Type B pancreatic cell (in vitro differentiated cells): ENCODE data around the gene MYH7. TPM values are rescaled to one million over a fixed set of nuclear protein-coding genes. Genes with fewer than 3 reads are reported as not detected.

Source experiments
- DNase-seq: peaks from one replicate; pipeline ENCODE4 v3.0.0; 2021; ENCODE audit warnings: mixed read lengths; ENCODE audit not compliant: unreplicated experiment; ENCODE audit errors: extremely low spot score
- H3K27ac Mint-ChIP-seq: 2 replicates; pipeline ENCODE4 v1.8.0; 2021; ENCODE audit warnings: mild to moderate bottlenecking, mixed read lengths
- H3K27me3 Mint-ChIP-seq: 2 replicates; pipeline ENCODE4 v1.8.0; 2021; ENCODE audit warnings: mixed read lengths
- H3K36me3 Mint-ChIP-seq: 2 replicates; pipeline ENCODE4 v1.8.0; 2021; ENCODE audit warnings: mixed read lengths
- H3K4me1 Mint-ChIP-seq: one replicate; pipeline ENCODE4 v1.8.0; 2021; ENCODE audit warnings: mixed read lengths; ENCODE audit not compliant: unreplicated experiment
- H3K4me3 Mint-ChIP-seq: 2 replicates; pipeline ENCODE4 v1.8.0; 2021; ENCODE audit warnings: mild to moderate bottlenecking, mixed read lengths
- H3K9me3 Mint-ChIP-seq: 2 replicates; pipeline ENCODE4 v1.8.0; 2021; ENCODE audit warnings: mixed read lengths
- total RNA-seq: library from RNA; stranded (reverse); gene quantifications from 2 replicates; pipeline ENCODE4 v1.2.1, GENCODE V29; 2021; ENCODE audit warnings: low replicate concordance
- TF ChIP-seq, protein P1 (sequence below): fragments of 200-600 bp; sonication (generic); conservative IDR thresholded peaks from 2 replicates; pipeline ENCODE4 v1.5.0; 2021; ENCODE audit warnings: antibody characterized with exemption, mild to moderate bottlenecking

Gene MYH7
- total RNA-seq, 1 donor from 2014 or later = 0.14 TPM

DNA sequence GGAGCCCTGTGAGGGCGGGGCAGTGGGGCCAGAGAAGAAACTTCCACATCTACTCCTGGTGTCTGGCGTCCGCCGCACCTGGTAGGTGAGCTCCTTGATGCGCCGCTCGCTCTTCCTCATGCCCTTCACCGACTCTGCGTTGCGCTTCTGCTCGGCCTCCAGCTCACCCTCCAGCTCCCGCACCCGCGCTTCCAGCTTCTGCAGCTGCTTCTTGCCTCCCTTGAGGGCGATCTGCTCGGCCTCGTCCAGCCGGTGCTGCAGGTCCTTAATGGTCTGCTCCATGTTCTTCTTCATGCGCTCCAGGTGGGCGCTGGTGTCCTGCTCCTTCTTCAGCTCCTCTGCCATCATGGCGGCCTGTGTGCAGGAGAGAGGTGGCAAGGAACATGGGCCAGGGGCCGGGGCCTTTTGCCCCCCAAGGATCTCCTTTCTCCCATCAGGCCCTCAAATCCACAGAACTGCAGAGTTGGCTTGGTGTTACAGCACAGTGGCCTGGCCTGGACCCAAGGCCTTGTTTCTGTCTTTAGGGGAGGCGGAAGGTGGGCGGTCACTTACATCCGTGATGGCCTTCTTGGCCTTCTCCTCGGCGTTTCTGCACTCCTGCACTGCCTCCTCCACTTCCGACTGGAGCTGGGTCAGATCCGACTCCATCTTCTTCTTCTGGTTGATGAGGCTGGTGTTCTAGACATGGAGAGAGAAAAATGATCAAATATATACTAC is 50.9 kb downstream of the MYH7 start:
- no peak for DNase-seq
- Mint-ChIP-seq H3K4me1 (peaks cover 7% of the 10 kb centered on the region), H3K4me3 (no peak overlapping the region), H3K9me3 (no peaks in the 10 kb centered on the region), H3K36me3 (no peaks in the 10 kb centered on the region), H3K27ac (no peak overlapping the region), H3K27me3 (peaks cover 24% of the 10 kb centered on the region)
- TF ChIP-seq, protein P1, sequence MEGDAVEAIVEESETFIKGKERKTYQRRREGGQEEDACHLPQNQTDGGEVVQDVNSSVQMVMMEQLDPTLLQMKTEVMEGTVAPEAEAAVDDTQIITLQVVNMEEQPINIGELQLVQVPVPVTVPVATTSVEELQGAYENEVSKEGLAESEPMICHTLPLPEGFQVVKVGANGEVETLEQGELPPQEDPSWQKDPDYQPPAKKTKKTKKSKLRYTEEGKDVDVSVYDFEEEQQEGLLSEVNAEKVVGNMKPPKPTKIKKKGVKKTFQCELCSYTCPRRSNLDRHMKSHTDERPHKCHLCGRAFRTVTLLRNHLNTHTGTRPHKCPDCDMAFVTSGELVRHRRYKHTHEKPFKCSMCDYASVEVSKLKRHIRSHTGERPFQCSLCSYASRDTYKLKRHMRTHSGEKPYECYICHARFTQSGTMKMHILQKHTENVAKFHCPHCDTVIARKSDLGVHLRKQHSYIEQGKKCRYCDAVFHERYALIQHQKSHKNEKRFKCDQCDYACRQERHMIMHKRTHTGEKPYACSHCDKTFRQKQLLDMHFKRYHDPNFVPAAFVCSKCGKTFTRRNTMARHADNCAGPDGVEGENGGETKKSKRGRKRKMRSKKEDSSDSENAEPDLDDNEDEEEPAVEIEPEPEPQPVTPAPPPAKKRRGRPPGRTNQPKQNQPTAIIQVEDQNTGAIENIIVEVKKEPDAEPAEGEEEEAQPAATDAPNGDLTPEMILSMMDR = no peak

DNA sequence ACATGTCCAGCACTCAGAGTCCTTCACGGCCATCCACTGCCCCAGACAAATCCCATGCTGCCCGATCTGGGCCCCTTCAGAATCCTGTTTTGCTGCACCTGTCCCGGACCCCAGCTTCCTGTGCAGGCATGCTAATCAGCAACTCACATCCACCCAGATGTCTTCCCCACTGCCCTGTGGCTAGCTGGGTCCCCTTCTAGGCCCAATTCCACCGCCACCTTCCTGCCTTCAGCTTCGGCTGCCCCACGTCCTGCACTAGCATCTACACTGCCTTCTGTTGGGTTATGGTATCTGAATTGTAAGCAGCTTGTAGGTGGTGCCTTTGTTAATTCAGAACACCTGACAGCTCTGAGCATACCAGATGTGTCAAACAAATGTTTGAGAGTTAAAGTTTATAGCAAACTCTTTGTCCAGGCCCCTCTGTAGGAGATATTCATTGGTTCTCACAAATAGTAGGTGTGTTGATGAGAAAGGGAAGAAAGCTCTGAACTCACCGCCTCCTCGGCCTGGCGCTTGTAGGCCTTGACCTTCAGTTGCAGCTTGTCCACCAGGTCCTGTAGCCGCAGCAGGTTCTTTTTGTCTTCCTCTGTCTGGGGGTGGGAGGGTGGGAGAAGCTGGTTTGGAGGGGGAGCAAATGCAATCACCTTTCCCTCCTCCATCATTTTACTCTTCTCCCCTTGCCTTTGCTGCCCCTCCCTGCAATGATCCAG is 52.6 kb downstream of the MYH7 start:
- Mint-ChIP-seq H3K27ac (no peak overlapping the region), H3K4me1 (peaks cover 7% of the 10 kb centered on the region), H3K9me3 (no peaks in the 10 kb centered on the region), H3K4me3 (no peak overlapping the region), H3K27me3 (peaks cover 24% of the 10 kb centered on the region), H3K36me3 (no peaks in the 10 kb centered on the region)
- TF ChIP-seq, protein P1 = no peak
- DNase-seq = no peak

DNA sequence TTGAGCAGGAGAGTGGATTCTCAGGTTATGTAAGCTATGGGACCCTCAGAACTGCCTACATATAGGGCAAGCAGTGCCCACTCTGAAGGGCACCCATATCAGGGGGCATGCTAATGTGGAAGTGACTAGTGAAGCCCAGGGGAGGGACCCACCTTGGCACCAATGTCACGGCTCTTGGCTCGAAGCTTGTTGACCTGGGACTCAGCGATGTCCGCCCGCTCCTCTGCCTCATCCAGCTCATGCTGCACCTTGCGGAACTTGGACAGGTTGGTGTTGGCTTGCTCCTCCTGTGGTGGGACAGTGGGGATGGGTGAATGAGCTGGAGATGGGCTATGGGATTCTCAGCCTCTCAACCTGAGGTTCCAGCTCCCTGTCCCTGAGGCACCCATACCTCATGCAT is 53.2 kb downstream of the MYH7 start:
- Mint-ChIP-seq H3K9me3 (no peaks in the 10 kb centered on the region), H3K4me1 (peaks cover 7% of the 10 kb centered on the region), H3K4me3 (no peak overlapping the region), H3K36me3 (no peaks in the 10 kb centered on the region), H3K27me3 (peaks cover 20% of the 10 kb centered on the region), H3K27ac (no peak overlapping the region)
- TF ChIP-seq, protein P1 = no peak
- DNase-seq = no peak

DNA sequence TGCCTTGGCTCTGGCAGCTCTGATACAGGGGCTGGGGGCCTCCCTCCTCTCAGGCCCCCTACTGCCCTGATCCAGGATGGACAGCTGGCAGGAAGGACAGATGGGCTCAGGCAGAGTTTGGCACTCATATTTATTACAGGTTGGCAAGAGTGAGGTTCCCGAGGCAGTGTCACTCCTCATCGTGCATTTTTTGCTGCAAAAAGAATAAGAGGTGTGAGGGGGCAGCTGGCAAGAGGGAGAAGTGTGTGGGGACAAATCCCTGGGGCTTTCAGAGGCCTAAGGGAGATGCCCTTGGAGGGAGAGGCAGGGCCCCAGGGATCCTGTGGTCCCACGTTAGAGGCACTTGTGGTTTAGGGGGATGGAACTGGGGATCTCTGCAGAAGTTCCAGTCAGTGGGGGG is 53.6 kb downstream of the MYH7 start:
- no peak overlapping the region for H3K4me3 Mint-ChIP-seq
- H3K27me3 Mint-ChIP-seq = peaks cover 20% of the 10 kb centered on the region
- no peak for DNase-seq
- no peaks in the 10 kb centered on the region for H3K36me3 Mint-ChIP-seq
- H3K27ac Mint-ChIP-seq = no peak overlapping the region
- H3K9me3 Mint-ChIP-seq = no peaks in the 10 kb centered on the region
- TF ChIP-seq, protein P1 = no peak
- peaks cover 7% of the 10 kb centered on the region for H3K4me1 Mint-ChIP-seq

DNA sequence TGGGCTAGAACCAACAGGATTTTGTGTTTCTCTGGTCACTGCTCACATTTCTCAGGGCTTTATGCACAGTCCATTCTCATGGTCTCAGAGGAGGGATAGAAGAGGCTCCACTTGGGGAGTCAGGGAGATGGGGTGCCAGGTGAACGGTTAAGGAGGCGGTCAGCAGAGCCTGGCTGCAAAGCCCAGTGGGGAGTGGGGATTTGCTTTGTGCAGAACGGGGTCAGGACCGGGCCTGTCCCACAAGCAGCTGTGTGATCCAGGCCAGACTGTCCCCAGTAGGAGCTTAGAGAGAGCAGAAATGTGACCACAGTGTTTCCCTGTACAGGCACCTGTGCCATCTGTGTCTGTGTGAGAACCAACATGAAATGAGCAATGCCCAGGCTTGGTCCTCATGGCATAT is 54.5 kb downstream of the MYH7 start:
- Mint-ChIP-seq H3K36me3 (no peaks in the 10 kb centered on the region), H3K9me3 (no peaks in the 10 kb centered on the region), H3K27me3 (peaks cover 20% of the 10 kb centered on the region), H3K4me1 (peaks cover 7% of the 10 kb centered on the region), H3K27ac (no peak overlapping the region), H3K4me3 (no peak overlapping the region)
- TF ChIP-seq, protein P1 = no peak
- no peak for DNase-seq
